Keratinocyte (primary cell): ENCODE data around the gene B4GALT3. TPM values are rescaled to one million over a fixed set of nuclear protein-coding genes. Genes with fewer than 3 reads are reported as not detected.

Experiments used
- DNase-seq: peaks from one replicate; pipeline ENCODE4 v3.0.0-alpha.2; 2011; ENCODE audit warnings: low read depth, missing footprints, low spot score
- FAIRE-seq: peaks from 2 replicates; lab custom pipeline; 2011; peaks lifted over from hg19 to GRCh38; lab: Jason Lieb, UNC
- H2AFZ ChIP-seq: 2 replicates; pipeline ENCODE4 v1.6.0; 2012; ENCODE audit warnings: low read length, control low read depth, inconsistent platforms; ENCODE audit not compliant: control insufficient read depth
- H3K27ac ChIP-seq: 2 replicates; pipeline ENCODE4 v1.5.1; 2011; ENCODE audit warnings: low read length; ENCODE audit not compliant: control insufficient read depth, insufficient read depth
- H3K27me3 ChIP-seq: 3 replicates; pipeline ENCODE4 v1.6.0; 2011; ENCODE audit warnings: low read length; ENCODE audit not compliant: control insufficient read depth, insufficient read depth; ENCODE audit errors: extremely low read depth
- H3K36me3 ChIP-seq, 2 experiments: 2 replicates in 1 of 2; 3 replicates in 1 of 2; pipeline ENCODE4 v1.5.1; 2011; ENCODE audit warnings: low read length in 2 of 2, mild to moderate bottlenecking in 1 of 2; ENCODE audit not compliant: control insufficient read depth in 2 of 2, insufficient read depth in 2 of 2; ENCODE audit errors: extremely low read depth in 1 of 2
- H3K4me1 ChIP-seq: 3 replicates; pipeline ENCODE4 v1.5.1; 2011; ENCODE audit warnings: low read length; ENCODE audit not compliant: control insufficient read depth, insufficient read depth; ENCODE audit errors: extremely low read depth
- H3K4me2 ChIP-seq: 3 replicates; pipeline ENCODE4 v1.6.0; 2011; ENCODE audit warnings: low read depth, low read length; ENCODE audit not compliant: control insufficient read depth, insufficient read depth; ENCODE audit errors: extremely low read depth
- H3K4me3 ChIP-seq, 3 experiments: fragments of 200-600 bp in 1 of 3; sonication (generic) in 1 of 3; 2 replicates in 2 of 3; 3 replicates in 1 of 3; pipeline ENCODE4 v1.5.1; 2011 to 2016; ENCODE audit warnings: low read length in 3 of 3, mild to moderate bottlenecking in 3 of 3, control low read depth in 2 of 3, inconsistent platforms in 1 of 3, low read depth in 1 of 3, mixed read lengths in 1 of 3, mixed run types in 1 of 3, moderate library complexity in 1 of 3; ENCODE audit not compliant: control insufficient read depth in 2 of 3, insufficient read depth in 2 of 3; ENCODE audit errors: extremely low read depth in 1 of 3
- H3K79me2 ChIP-seq: 2 replicates; pipeline ENCODE4 v1.6.0; 2012; ENCODE audit warnings: low read length; ENCODE audit not compliant: control insufficient read depth, insufficient read depth
- H3K9ac ChIP-seq: 3 replicates; pipeline ENCODE4 v1.6.0; 2011; ENCODE audit warnings: low read length; ENCODE audit not compliant: control insufficient read depth, insufficient read depth; ENCODE audit errors: extremely low read depth
- H3K9me1 ChIP-seq: 3 replicates; pipeline ENCODE4 v1.6.0; 2011; ENCODE audit warnings: low read length; ENCODE audit not compliant: control insufficient read depth, insufficient read depth; ENCODE audit errors: extremely low read depth
- H3K9me3 ChIP-seq: 2 replicates; pipeline ENCODE4 v1.5.1; 2012; ENCODE audit warnings: low read depth, low read length; ENCODE audit not compliant: control insufficient read depth
- H4K20me1 ChIP-seq: 3 replicates; pipeline ENCODE4 v1.6.0; 2011; ENCODE audit warnings: low read length; ENCODE audit not compliant: control insufficient read depth, insufficient read depth; ENCODE audit errors: extremely low read depth
- EZH2 ChIP-seq: IDR thresholded peaks from one replicate; pipeline ENCODE4 v1.6.1; 2012; ENCODE audit warnings: inconsistent platforms, mild to moderate bottlenecking, low read length, moderate library complexity
- dilution Hi-C: fragments of 300-500 bp; cut with MboI; formaldehyde crosslinking; loops from one replicate; pipeline ENCODE4 v1.7.0; 2020; ENCODE audit warnings: low sequenced_read_pairs; ENCODE audit not compliant: extremely low pct_ligation_motif_present
- polyA plus RNA-seq, 5 experiments: library from polyadenylated mRNA; depleted of rRNA in 3 of 5; stranded (reverse) in 3 of 5; stranded (forward) in 1 of 5; unstranded in 1 of 5; fragments of >200 nt; gene quantifications; 1 replicate in 1 of 5; 2 replicates in 3 of 5; 3 replicates in 1 of 5; pipeline versions ENCODE4 v1.2.1 to v1.2.3, GENCODE V29; 2011 to 2012; ENCODE audit warnings: missing spikeins in 2 of 5, low read depth in 1 of 5, low replicate concordance in 1 of 5
- TF ChIP-seq, protein P1 (sequence below), 3 experiments: IDR thresholded peaks in 1 of 3; conservative IDR thresholded peaks in 1 of 3; optimal IDR thresholded peaks in 1 of 3; 2 replicates in 2 of 3; 3 replicates in 1 of 3; pipeline versions ENCODE3 to v1.5.1; 2011; ENCODE audit warnings: low read length in 3 of 3, mild to moderate bottlenecking in 3 of 3, moderate library complexity in 2 of 3, control low read depth in 1 of 3, inconsistent platforms in 1 of 3; ENCODE audit not compliant: insufficient read depth in 2 of 3; ENCODE audit errors: extremely low read depth in 1 of 3

Gene B4GALT3
- polyA plus RNA-seq, 1 donor (not counting 4 experiments of a cell fraction or from before 2014, with no cell fraction given) = 19.1 TPM

DNA sequence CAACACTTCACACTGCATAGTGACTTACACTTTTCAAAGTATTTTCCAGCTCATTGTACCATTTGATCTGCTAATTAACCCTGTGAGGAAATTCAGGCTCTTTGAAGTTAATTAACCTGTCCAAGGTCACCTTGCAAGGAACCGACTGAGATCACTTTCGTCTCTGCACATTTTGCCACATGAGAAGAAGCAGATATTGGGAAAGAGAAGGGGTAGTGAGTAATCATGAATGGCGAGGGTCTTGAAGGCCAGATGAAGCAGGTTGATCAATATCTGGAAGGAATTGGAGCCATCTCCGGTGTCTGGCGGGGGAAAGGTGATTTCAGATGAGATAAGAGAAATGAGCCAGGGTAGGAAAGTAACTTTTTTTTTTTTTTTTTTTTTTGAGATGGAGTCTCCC is 42.7 kb upstream of the B4GALT3 start:
- Histone ChIP-seq H3K4me3 (no peak overlapping the region), H3K9ac (no peak overlapping the region), H3K4me2 (no peak overlapping the region), H3K4me1 (no peaks in the 10 kb centered on the region), H3K27ac (no peak overlapping the region), H3K79me2 (no peaks in the 10 kb centered on the region), H3K9me1 (no peaks in the 10 kb centered on the region), H4K20me1 (no peaks in the 10 kb centered on the region), H2AFZ (no peak overlapping the region), H3K9me3 (no peaks in the 10 kb centered on the region), H3K27me3 (no peaks in the 10 kb centered on the region), H3K36me3 (peaks cover 0 to 2% of the 10 kb centered on the region in 2 experiments)
- TF ChIP-seq, protein P1, sequence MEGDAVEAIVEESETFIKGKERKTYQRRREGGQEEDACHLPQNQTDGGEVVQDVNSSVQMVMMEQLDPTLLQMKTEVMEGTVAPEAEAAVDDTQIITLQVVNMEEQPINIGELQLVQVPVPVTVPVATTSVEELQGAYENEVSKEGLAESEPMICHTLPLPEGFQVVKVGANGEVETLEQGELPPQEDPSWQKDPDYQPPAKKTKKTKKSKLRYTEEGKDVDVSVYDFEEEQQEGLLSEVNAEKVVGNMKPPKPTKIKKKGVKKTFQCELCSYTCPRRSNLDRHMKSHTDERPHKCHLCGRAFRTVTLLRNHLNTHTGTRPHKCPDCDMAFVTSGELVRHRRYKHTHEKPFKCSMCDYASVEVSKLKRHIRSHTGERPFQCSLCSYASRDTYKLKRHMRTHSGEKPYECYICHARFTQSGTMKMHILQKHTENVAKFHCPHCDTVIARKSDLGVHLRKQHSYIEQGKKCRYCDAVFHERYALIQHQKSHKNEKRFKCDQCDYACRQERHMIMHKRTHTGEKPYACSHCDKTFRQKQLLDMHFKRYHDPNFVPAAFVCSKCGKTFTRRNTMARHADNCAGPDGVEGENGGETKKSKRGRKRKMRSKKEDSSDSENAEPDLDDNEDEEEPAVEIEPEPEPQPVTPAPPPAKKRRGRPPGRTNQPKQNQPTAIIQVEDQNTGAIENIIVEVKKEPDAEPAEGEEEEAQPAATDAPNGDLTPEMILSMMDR (optimal IDR thresholded peaks at IDR 0.05 in 1 of 3, IDR thresholded peaks at IDR 0.05 in 1 of 3, conservative IDR thresholded peaks at IDR 0.05 in 1 of 3; ENCODE audit: extremely low read depth in 1 of 3, insufficient read depth in 2 of 3, low read length in 3 of 3) = no peak
- no peak for TF ChIP-seq EZH2
- dilution Hi-C loops = no loop called here
- FAIRE-seq (no peak), DNase-seq (no peak)

DNA sequence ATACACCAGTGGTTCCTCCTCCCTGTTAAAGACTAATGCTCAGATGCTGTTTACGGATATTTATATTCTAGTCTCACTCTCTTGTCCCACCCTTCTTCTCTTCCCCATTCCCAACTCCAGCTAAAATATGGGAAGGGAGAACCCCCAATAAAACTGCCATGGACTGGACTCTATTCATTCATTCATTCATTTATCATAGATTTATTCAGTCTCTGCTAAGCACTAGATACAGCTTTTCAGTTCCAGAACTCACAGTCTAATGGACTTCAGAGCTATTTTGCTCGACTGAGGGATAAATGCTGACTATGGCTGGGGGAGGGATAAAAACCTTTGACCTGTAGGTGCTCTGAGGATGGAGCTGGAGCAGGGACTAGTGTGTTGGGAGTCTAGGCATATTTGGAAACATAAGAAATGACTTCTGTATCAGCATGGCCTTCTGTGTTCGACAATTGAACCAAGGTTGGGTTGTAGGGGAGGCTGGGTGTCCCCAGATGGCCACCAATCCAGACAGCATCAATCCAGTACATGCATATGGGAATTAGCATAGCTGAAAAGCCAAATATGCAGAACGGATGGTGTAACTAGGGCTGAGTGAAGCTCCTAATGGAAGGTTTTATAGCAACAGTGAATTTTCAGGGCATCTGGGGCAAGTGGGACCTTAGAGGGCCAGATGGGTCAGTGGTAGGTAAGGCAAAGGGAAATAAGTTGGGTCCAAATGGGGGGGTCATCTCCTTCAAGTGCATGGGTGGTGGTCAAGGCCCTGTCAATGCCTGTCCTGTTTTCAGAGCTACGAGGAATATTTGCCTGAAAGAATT is 42.0 kb upstream of the B4GALT3 start:
- no peak overlapping the region for H3K27ac ChIP-seq
- H3K79me2 ChIP-seq = no peaks in the 10 kb centered on the region
- no peak overlapping the region for H3K4me3 ChIP-seq
- TF ChIP-seq, protein P1 (optimal IDR thresholded peaks at IDR 0.05 in 1 of 3, IDR thresholded peaks at IDR 0.05 in 1 of 3, conservative IDR thresholded peaks at IDR 0.05 in 1 of 3; ENCODE audit: extremely low read depth in 1 of 3, insufficient read depth in 2 of 3, low read length in 3 of 3) = no peak
- TF ChIP-seq EZH2 = no peak
- H3K27me3 ChIP-seq = no peaks in the 10 kb centered on the region
- H4K20me1 ChIP-seq = no peaks in the 10 kb centered on the region
- dilution Hi-C loops = no loop called here
- H3K36me3 ChIP-seq = peaks cover 0 to 4% of the 10 kb centered on the region in 2 experiments
- H2AFZ ChIP-seq = no peak overlapping the region
- FAIRE-seq (no peak), DNase-seq (no peak)
- no peaks in the 10 kb centered on the region for H3K9me3 ChIP-seq
- H3K4me2 ChIP-seq = no peak overlapping the region
- no peaks in the 10 kb centered on the region for H3K9me1 ChIP-seq
- no peaks in the 10 kb centered on the region for H3K4me1 ChIP-seq
- H3K9ac ChIP-seq = no peak overlapping the region
